ENCODE measurements around the gene MACC1. TPM values are rescaled to one million over a fixed set of nuclear protein-coding genes. Genes with fewer than 3 reads are reported as not detected.

MACC1 gene
- total and polyA plus RNA-seq, 10 of the 15 experiments (the other 5 are each of a cell fraction or from before 2014, with no cell fraction given) = 6.0 to 61.1 (median 12.7) TPM

- H2AFZ ChIP-seq (ENCODE audit: control insufficient read depth, low read depth, low read length) = no peak overlapping the region
- in situ Hi-C loops (cut with MboI) = no loop called here
- BruUV-seq (replicated peaks) = TSS peak; percentile 3
- H3K27ac ChIP-seq (ENCODE audit: control insufficient read depth, insufficient read depth) = no peak overlapping the region
- intact Hi-C loops (cut with micrococcal nuclease; ENCODE audit: unreplicated experiment) = loop anchor here (5.0 kb wide), 1 partner anchor 215 kb away; no protein-coding TSS in a partner anchor
- H3K4me3 ChIP-seq = no peak overlapping the region
- CTCF ChIA-PET = interaction anchor here (0.8 to 5.9 kb wide), 11 partner anchors 15 to 443 kb away, joined by 3 to 49 read pairs (median 7); no protein-coding TSS in a partner anchor
- ATAC-seq (no peak), DNase-seq (ENCODE audit: low read depth, low spot score) (no peak), FAIRE-seq (no peak)
- peaks cover 33% of the 10 kb centered on the region for H3K4me1 ChIP-seq (ENCODE audit: control insufficient read depth, insufficient read depth, low read length)
- no peaks in the 10 kb centered on the region; the same call in 2 of the 3 replicates for H3K9me3 ChIP-seq (replicated peaks; ENCODE audit: control insufficient read depth, insufficient read depth, low read length)
- no peaks in the 10 kb centered on the region for H3K27me3 ChIP-seq (replicated peaks in 1 of 2; ENCODE audit: control insufficient read depth in 2 of 2, insufficient read depth in 2 of 2, low read length in 1 of 2)
- RAD21 ChIA-PET (ENCODE audit: unreplicated experiment) = interaction anchor here (1.5 to 7.6 kb wide), 4 partner anchors 21 to 114 kb away, joined by 3 to 57 read pairs (median 25); partner anchors contain the start of gene MACC1
- TF ChIP-seq IKZF2 (IDR thresholded peaks at IDR 0.05) = no peak
- TF ChIP-seq ZNF622 (IDR thresholded peaks at IDR 0.05) = no peak
- no peak for TF ChIP-seq USF2 (IDR thresholded peaks at IDR 0.05; ENCODE audit: borderline replicate concordance, low read depth, low read length)
- TF ChIP-seq TCF3 (IDR thresholded peaks at IDR 0.05; ENCODE audit: borderline replicate concordance, insufficient read depth, low read depth, low read length) = no peak
- no peak for TF ChIP-seq GABPA (IDR thresholded peaks at IDR 0.05; ENCODE audit: low read depth)
- no peak for TF ChIP-seq TAF1 (IDR thresholded peaks at IDR 0.05; ENCODE audit: borderline replicate concordance, low read depth, low read length)
- no peak for TF ChIP-seq ESRRA (IDR thresholded peaks at IDR 0.05; ENCODE audit: low read length)
- no peak for TF ChIP-seq RELB (IDR thresholded peaks at IDR 0.05; ENCODE audit: low read depth)
- no peak for TF ChIP-seq NBN (IDR thresholded peaks at IDR 0.05)
- TF ChIP-seq CBFB (IDR thresholded peaks at IDR 0.05; ENCODE audit: low read depth) = no peak
- no peak for TF ChIP-seq MTA3 (IDR thresholded peaks at IDR 0.05; ENCODE audit: borderline replicate concordance, low read length)
- TF ChIP-seq CTCF (IDR thresholded peaks at IDR 0.05 in 2 of 3, conservative IDR thresholded peaks at IDR 0.05 in 1 of 3; ENCODE audit: control insufficient read depth in 2 of 3, extremely low read depth in 1 of 3, insufficient read depth in 1 of 3, low read depth in 3 of 3, low read length in 3 of 3) = no peak
- H3K79me2 ChIP-seq (ENCODE audit: control insufficient read depth, insufficient read depth, low read length) = peaks cover 44% of the 10 kb centered on the region
- SMC1A ChIA-PET (ENCODE audit: uncharacterized antibody, unreplicated experiment) = interaction anchor here (0.6 to 2.9 kb wide), 11 partner anchors 9 to 133 kb away, joined by 3 to 43 read pairs (median 5); partner anchors contain the start of gene MACC1
- 96% methylated on average over 4 of the region's 4 CpGs for WGBS (ENCODE audit: insufficient coverage, insufficient replicate concordance, low lambda C conversion rate, missing lambda C conversion rate)
- no peak overlapping the region for H3K9ac ChIP-seq (ENCODE audit: control insufficient read depth, insufficient read depth, low read length)
- POLR2A ChIA-PET = interaction anchor here (1.3 to 2.3 kb wide), 2 partner anchors 30 to 41 kb away, joined by 3 to 6 read pairs; no protein-coding TSS in a partner anchor
- H3K36me3 ChIP-seq (ENCODE audit: control insufficient read depth in 2 of 2, insufficient read depth in 2 of 2, low read length in 1 of 2) = no peaks in the 10 kb centered on the region; a peak in 2 of 4 replicates
- no peak overlapping the region for H3K4me2 ChIP-seq (ENCODE audit: control insufficient read depth, insufficient read depth)
- H4K20me1 ChIP-seq (ENCODE audit: control insufficient read depth, insufficient read depth) = no peaks in the 10 kb centered on the region
Observed at GRCh38 chr7:20197125-20197748, 19.9 kb downstream of the MACC1 start.

Measured in GM12878 (cell line).